CD4-positive, alpha-beta memory T cell (primary cell): ENCODE data around the gene LGALS1. TPM values are rescaled to one million over a fixed set of nuclear protein-coding genes. Genes with fewer than 3 reads are reported as not detected.
"Not testable (repeated sequence)": the region's sequence is repeated elsewhere in the genome, so short reads cannot be mapped to it uniquely, and the experiment has no call there.

Experiments used
- CTCF ChIA-PET: fragments of 350-600 bp; sonication (Branson Sonifier 250); formaldehyde crosslinking; loops from one replicate; lab custom pipeline; 2021; ENCODE audit warnings: inconsistent platforms; ENCODE audit not compliant: partially characterized antibody; lab: Charles Lee
- POLR2A ChIA-PET: fragments of 350-600 bp; sonication (Branson Sonifier 250); formaldehyde crosslinking; loops from one replicate; lab custom pipeline; 2021; ENCODE audit not compliant: partially characterized antibody; lab: Charles Lee
- DNase-seq, 5 donors: peaks; one replicate each; pipeline versions ENCODE4 v3.0.0 to v3.0.0-alpha.2; 2020 to 2022; ENCODE audit warnings: mixed read lengths in 1 of 5
- H3K27ac ChIP-seq: one replicate; pipeline ENCODE4 v1.7.0; 2013; ENCODE audit warnings: low read depth, low read length
- H3K27me3 ChIP-seq: 2 replicates; pipeline ENCODE4 v1.7.0; 2013; ENCODE audit warnings: mild to moderate bottlenecking, low read length, moderate library complexity; ENCODE audit not compliant: insufficient read depth
- H3K36me3 ChIP-seq: 2 replicates; pipeline ENCODE4 v1.7.0; 2013; ENCODE audit warnings: mild to moderate bottlenecking, low read length, moderate library complexity; ENCODE audit not compliant: insufficient read depth
- H3K4me1 ChIP-seq: 2 replicates; pipeline ENCODE4 v1.7.0; 2013; ENCODE audit warnings: mild to moderate bottlenecking, low read length, moderate library complexity; ENCODE audit not compliant: insufficient read depth
- H3K4me3 ChIP-seq, 2 donors: one replicate each; pipeline ENCODE4 v1.7.0; 2013; ENCODE audit warnings: low read length in 2 of 2, mild to moderate bottlenecking in 1 of 2
- H3K9me3 ChIP-seq, 2 donors: one replicate each; pipeline ENCODE4 v1.7.0; 2013; ENCODE audit warnings: low read length in 2 of 2, control low read depth in 1 of 2; ENCODE audit not compliant: control insufficient read depth in 1 of 2
- H3K27ac Mint-ChIP-seq, 7 donors: one replicate each; pipeline ENCODE4 v1.8.0; 2020 to 2021; ENCODE audit warnings: mixed read lengths in 7 of 7, mild to moderate bottlenecking in 6 of 7, inconsistent platforms in 3 of 7, moderate library complexity in 3 of 7
- H3K27me3 Mint-ChIP-seq, 2 donors: one replicate each; pipeline ENCODE4 v1.8.0; 2020 to 2021; ENCODE audit warnings: mixed read lengths in 2 of 2
- H3K36me3 Mint-ChIP-seq, 2 donors: one replicate each; pipeline ENCODE4 v1.8.0; 2020 to 2021; ENCODE audit warnings: mixed read lengths in 2 of 2, inconsistent platforms in 1 of 2, mild to moderate bottlenecking in 1 of 2
- H3K4me1 Mint-ChIP-seq, 4 donors: one replicate each; pipeline ENCODE4 v1.8.0; 2020 to 2021; ENCODE audit warnings: mixed read lengths in 4 of 4, mild to moderate bottlenecking in 1 of 4
- H3K4me3 Mint-ChIP-seq, 8 donors: one replicate each; pipeline ENCODE4 v1.8.0; 2020 to 2021; ENCODE audit warnings: mixed read lengths in 8 of 8, mild to moderate bottlenecking in 7 of 8, moderate library complexity in 6 of 8, inconsistent platforms in 3 of 8
- H3K9me3 Mint-ChIP-seq, 8 donors: one replicate each; pipeline ENCODE4 v1.8.0; 2020 to 2021; ENCODE audit warnings: mixed read lengths in 8 of 8, mild to moderate bottlenecking in 5 of 8, inconsistent platforms in 3 of 8, moderate library complexity in 1 of 8
- intact Hi-C: fragments of 100-400 bp; cut with micrococcal nuclease; formaldehyde crosslinking; loops from one replicate; pipeline ENCODE4 v1.15.1; 2023
- polyA plus RNA-seq, 2 donors: library from polyadenylated mRNA; unstranded; fragments of 300-500 nt; fragmentation: Illumina TruSeq; gene quantifications; one replicate each; pipeline ENCODE4 v1.2.3, GENCODE V29; 2021
- total RNA-seq, 2 experiments: library from RNA; stranded (reverse); gene quantifications; one replicate each; pipeline ENCODE4 v1.2.3, GENCODE V29; 2021

The LGALS1 gene
- total and polyA plus RNA-seq, 4 experiments from 2014 or later, result 64.8 to 358 (median 192) TPM

- Histone ChIP-seq H3K4me3 (no peak overlapping the region), H3K27me3 (no peaks in the 10 kb centered on the region), H3K36me3 (no peaks in the 10 kb centered on the region), H3K4me1 (no peaks in the 10 kb centered on the region), H3K27ac (no peak overlapping the region), H3K9me3 (no peaks in the 10 kb centered on the region)
- intact Hi-C loops, result no loop called here
- DNase-seq, result no peak
- no peaks in the 10 kb centered on the region for H3K4me1 Mint-ChIP-seq
- H3K27ac Mint-ChIP-seq, result no peak overlapping the region
- no peak overlapping the region for H3K4me3 Mint-ChIP-seq
- H3K27me3 Mint-ChIP-seq, result no peaks in the 10 kb centered on the region
- CTCF ChIA-PET, result interaction anchor here (1.1 kb wide), 1 partner anchor 15 kb away, joined by 3 read pairs; no protein-coding TSS in a partner anchor
- POLR2A ChIA-PET, result no interaction called here
- H3K36me3 Mint-ChIP-seq, result peaks cover 3 to 7% of the 10 kb centered on the region in 2 donors
- no peaks in the 10 kb centered on the region for H3K9me3 Mint-ChIP-seq
Measured at GRCh38 chr22:37710675-37711074, 35.2 kb downstream of the LGALS1 start.

GRCh38 chr22:37711490-37711889 is 36.1 kb downstream of the LGALS1 start:
- Histone ChIP-seq H3K27me3 (no peaks in the 10 kb centered on the region), H3K27ac (no peak overlapping the region), H3K4me1 (no peaks in the 10 kb centered on the region), H3K9me3 (no peaks in the 10 kb centered on the region), H3K36me3 (no peaks in the 10 kb centered on the region), H3K4me3 (no peak overlapping the region)
- peaks cover under 1 to 2% of the 10 kb centered on the region in 2 donors for H3K36me3 Mint-ChIP-seq
- H3K4me3 Mint-ChIP-seq, result no peak overlapping the region
- H3K27me3 Mint-ChIP-seq, result no peaks in the 10 kb centered on the region
- ChIA-PET CTCF (no interaction called here), POLR2A (interaction anchor here (0.6 kb wide), 1 partner anchor 1293 kb away, joined by 4 read pairs; no protein-coding TSS in a partner anchor)
- DNase-seq, result no peak
- no peaks in the 10 kb centered on the region for H3K4me1 Mint-ChIP-seq
- intact Hi-C loops, result no loop called here
- H3K27ac Mint-ChIP-seq, result no peak overlapping the region
- H3K9me3 Mint-ChIP-seq, result no peaks in the 10 kb centered on the region

- no peak overlapping the region for H3K27ac Mint-ChIP-seq
- Histone ChIP-seq H3K4me1 (no peaks in the 10 kb centered on the region), H3K9me3 (no peaks in the 10 kb centered on the region), H3K36me3 (no peaks in the 10 kb centered on the region), H3K27me3 (no peaks in the 10 kb centered on the region), H3K27ac (no peak overlapping the region), H3K4me3 (no peak overlapping the region)
- H3K27me3 Mint-ChIP-seq, result no peaks in the 10 kb centered on the region
- H3K9me3 Mint-ChIP-seq, result no peaks in the 10 kb centered on the region
- peaks cover 3 to 12% of the 10 kb centered on the region in 2 donors for H3K36me3 Mint-ChIP-seq
- no peaks in the 10 kb centered on the region for H3K4me1 Mint-ChIP-seq
- no peak overlapping the region for H3K4me3 Mint-ChIP-seq
- DNase-seq, result no peak
- intact Hi-C loops, result no loop called here
- ChIA-PET POLR2A (no interaction called here), CTCF (no interaction called here)
Measured at GRCh38 chr22:37713761-37714160, 38.3 kb downstream of the LGALS1 start.

- H3K4me3 Mint-ChIP-seq, result no peak overlapping the region
Measured at GRCh38 chr22:37714634-37715033, 39.2 kb downstream of the LGALS1 start.

GRCh38 chr22:37715760-37716159 is 40.3 kb downstream of the LGALS1 start:
- Histone ChIP-seq H3K27me3 (no peaks in the 10 kb centered on the region), H3K4me1 (no peaks in the 10 kb centered on the region), H3K36me3 (no peaks in the 10 kb centered on the region), H3K9me3 (no peaks in the 10 kb centered on the region), H3K4me3 (no peak overlapping the region), H3K27ac (no peak overlapping the region)
- Mint-ChIP-seq H3K27me3 (no peaks in the 10 kb centered on the region), H3K4me1 (no peaks in the 10 kb centered on the region), H3K9me3 (no peaks in the 10 kb centered on the region), H3K4me3 (no peak overlapping the region), H3K36me3 (peaks cover 1 to 12% of the 10 kb centered on the region in 2 donors), H3K27ac (no peak overlapping the region)
- intact Hi-C loops, result no loop called here
- ChIA-PET POLR2A (no interaction called here), CTCF (no interaction called here)
- no peak for DNase-seq

More at GRCh38 chr22:37714634-37715033, 39.2 kb downstream of the LGALS1 start:
- Histone ChIP-seq H3K4me3 (no peak overlapping the region), H3K4me1 (no peaks in the 10 kb centered on the region), H3K9me3 (no peaks in the 10 kb centered on the region), H3K36me3 (no peaks in the 10 kb centered on the region), H3K27me3 (no peaks in the 10 kb centered on the region), H3K27ac (no peak overlapping the region)
- Mint-ChIP-seq H3K36me3 (peaks cover 3 to 12% of the 10 kb centered on the region in 2 donors), H3K9me3 (no peaks in the 10 kb centered on the region), H3K27me3 (no peaks in the 10 kb centered on the region), H3K27ac (no peak overlapping the region), H3K4me1 (no peaks in the 10 kb centered on the region)
- DNase-seq, result no peak
- POLR2A ChIA-PET, result no interaction called here
- CTCF ChIA-PET, result no interaction called here
- intact Hi-C loops, result no loop called here

- CTCF ChIA-PET, result no interaction called here
- no peaks in the 10 kb centered on the region for H3K27me3 Mint-ChIP-seq
- no peak overlapping the region for H3K27ac ChIP-seq
- H3K36me3 ChIP-seq, result no peaks in the 10 kb centered on the region
- no peaks in the 10 kb centered on the region for H3K4me1 ChIP-seq
- no peaks in the 10 kb centered on the region for H3K9me3 Mint-ChIP-seq
- no peak overlapping the region for H3K27ac Mint-ChIP-seq
- intact Hi-C loops, result no loop called here
- H3K9me3 ChIP-seq, result no peaks in the 10 kb centered on the region
- no peak for DNase-seq
- H3K36me3 Mint-ChIP-seq, result peaks cover 1 to 12% of the 10 kb centered on the region in 2 donors
- POLR2A ChIA-PET, result no interaction called here
- H3K4me3 ChIP-seq, result no peak overlapping the region
- no peaks in the 10 kb centered on the region for H3K4me1 Mint-ChIP-seq
- H3K4me3 Mint-ChIP-seq, result no peak overlapping the region
- H3K27me3 ChIP-seq, result no peaks in the 10 kb centered on the region
Measured at GRCh38 chr22:37716708-37717107, 41.3 kb downstream of the LGALS1 start.

GRCh38 chr22:37717235-37717634 is 41.8 kb downstream of the LGALS1 start:
- DNase-seq, H3K27ac Mint-ChIP-seq, H3K36me3 ChIP-seq, H3K27ac ChIP-seq, H3K27me3 ChIP-seq, H3K9me3 Mint-ChIP-seq, intact Hi-C loops, POLR2A ChIA-PET, H3K4me3 ChIP-seq, H3K4me1 ChIP-seq, H3K4me1 Mint-ChIP-seq, CTCF ChIA-PET, H3K27me3 Mint-ChIP-seq, H3K4me3 Mint-ChIP-seq, H3K9me3 ChIP-seq: not testable (repeated sequence)
- H3K36me3 Mint-ChIP-seq, result peaks cover 1 to 12% of the 10 kb centered on the region in 2 donors
